ENCODE data around the gene IMP4.
"Not testable (repeated sequence)": the region's sequence is repeated elsewhere in the genome, so short reads cannot be mapped to it uniquely, and the experiment has no call there.

Gene IMP4

GRCh38 chr2:130327703-130328527 is 14.8 kb upstream of the IMP4 start:
- no peak for DNase-seq (ENCODE audit: low spot score in 2 of 2)
- peaks cover 18% of the 10 kb centered on the region for H3K27me3 ChIP-seq (ENCODE audit: low read depth)
- in situ Hi-C loops (cut with MboI; ENCODE audit: low sequenced_read_pairs) = no loop called here
- H3K4me1 ChIP-seq = no peaks in the 10 kb centered on the region; the same call in 1 of the 2 replicates
- no peak overlapping the region for H3K4me3 ChIP-seq
- no peaks in the 10 kb centered on the region for H3K36me3 ChIP-seq (replicated peaks)
- no peaks in the 10 kb centered on the region for H3K9me3 ChIP-seq

DNA sequence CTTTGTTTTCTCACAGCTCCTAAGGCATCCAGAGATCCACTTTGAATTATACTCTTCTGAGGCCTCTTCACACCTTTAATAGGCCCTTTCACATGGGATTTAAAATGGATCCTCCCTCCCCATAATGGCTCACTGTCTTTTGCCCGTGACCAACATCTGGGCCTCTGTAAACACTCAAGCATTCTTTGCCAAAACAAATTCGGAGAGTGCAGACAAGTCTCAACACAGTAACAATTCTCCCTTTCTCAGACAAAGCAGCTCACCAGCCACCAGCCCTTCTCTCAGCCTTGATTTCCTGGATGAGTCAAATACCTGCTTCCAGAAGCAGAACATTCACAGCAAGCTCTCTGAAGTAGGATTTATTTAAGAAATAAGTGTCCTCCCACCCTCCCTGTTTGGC is 14.0 kb upstream of the IMP4 start:
- no peak for DNase-seq (ENCODE audit: low spot score in 2 of 2)
- in situ Hi-C loops (cut with MboI; ENCODE audit: low sequenced_read_pairs) = no loop called here
- H3K27me3 ChIP-seq (ENCODE audit: low read depth) = peaks cover 15% of the 10 kb centered on the region

DNA sequence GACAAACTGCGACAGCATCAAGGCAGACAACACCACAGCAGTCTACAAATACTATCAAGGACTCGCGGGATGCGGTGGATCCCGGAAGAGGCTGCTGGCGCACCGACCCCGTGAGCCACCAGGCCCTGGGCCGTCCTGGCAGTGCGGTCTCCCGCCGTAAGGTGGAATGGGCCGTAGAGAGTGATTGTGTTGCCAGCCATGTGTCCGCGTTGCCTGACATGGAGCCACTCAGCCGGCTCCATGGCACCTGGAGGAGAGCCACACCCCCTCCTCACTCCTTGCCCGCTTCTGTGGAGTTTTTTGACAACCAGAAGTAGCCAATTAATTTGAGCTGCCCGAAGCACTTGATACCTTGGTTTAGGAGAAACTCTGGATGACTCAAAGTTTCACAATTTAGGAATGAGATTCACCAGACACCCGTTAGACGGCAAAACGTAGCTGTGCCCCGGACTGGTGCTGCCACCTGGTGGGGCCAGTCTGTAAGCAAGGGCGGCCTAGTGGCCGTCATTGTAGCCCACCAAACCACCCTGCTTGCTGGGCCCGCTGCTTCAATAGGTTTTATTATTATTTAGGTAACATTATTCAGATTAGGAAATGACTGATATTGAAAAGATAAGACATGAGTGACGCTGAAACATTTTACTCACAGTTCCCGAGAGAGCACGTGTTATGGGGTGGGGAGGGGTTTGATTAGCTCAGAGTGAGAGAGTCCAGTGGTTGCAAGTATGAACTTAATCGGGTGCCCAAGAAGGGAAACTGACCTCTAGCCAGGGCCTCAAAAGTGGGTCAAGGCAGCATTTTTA is 10.2 kb upstream of the IMP4 start:
- Histone ChIP-seq H3K4me3 (no peak overlapping the region), H3K27me3 (ENCODE audit: low read depth) (peaks cover 11% of the 10 kb centered on the region; the same call in 1 of the 2 replicates), H3K4me1 (no peaks in the 10 kb centered on the region; the same call in 1 of the 2 replicates), H3K9me3 (no peaks in the 10 kb centered on the region), H3K36me3 (replicated peaks) (no peaks in the 10 kb centered on the region)
- in situ Hi-C loops (cut with MboI; ENCODE audit: low sequenced_read_pairs) = loop anchor here (5.0 kb wide), 1 partner anchor 150 kb away; the partner anchor contains the start of genes MZT2B and SMPD4
- DNase-seq (ENCODE audit: low spot score in 2 of 2) = peak; percentile 57 to 83

More for the DNA sequence above, 14.0 kb upstream of the IMP4 start:
- Histone ChIP-seq H3K36me3 (replicated peaks) (no peaks in the 10 kb centered on the region), H3K4me3 (no peak overlapping the region), H3K9me3 (no peaks in the 10 kb centered on the region), H3K4me1 (no peaks in the 10 kb centered on the region; the same call in 1 of the 2 replicates)

DNA sequence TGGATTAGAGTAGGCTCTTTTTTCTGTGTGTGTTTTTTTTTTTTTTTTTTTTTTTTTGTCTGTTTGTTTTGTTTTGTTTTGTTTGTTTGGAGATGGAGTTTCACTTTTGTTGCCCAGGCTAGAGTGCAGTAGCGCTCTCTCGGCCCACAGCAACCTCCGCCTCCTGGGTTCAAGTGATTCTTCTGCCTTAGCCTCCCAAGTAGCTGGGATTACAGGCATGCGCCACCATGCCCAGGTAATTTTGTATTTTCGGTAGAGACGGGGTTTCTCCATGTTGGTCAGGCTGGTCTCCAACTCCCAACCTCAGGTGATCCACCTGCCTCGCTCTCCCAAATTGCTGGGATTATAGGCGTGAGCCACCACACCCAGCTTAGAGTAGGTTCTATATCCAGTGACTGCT is 9.4 kb upstream of the IMP4 start:
- not testable (repeated sequence) for H3K4me1 ChIP-seq; H3K9me3 ChIP-seq; H3K4me3 ChIP-seq; H3K36me3 ChIP-seq (replicated peaks); DNase-seq (ENCODE audit: low spot score in 2 of 2)
- in situ Hi-C loops (cut with MboI; ENCODE audit: low sequenced_read_pairs) = loop anchor here (5.0 kb wide), 1 partner anchor 151 kb away; the partner anchor contains the start of genes MZT2B and SMPD4
- peaks cover 11% of the 10 kb centered on the region; the same call in 1 of the 2 replicates for H3K27me3 ChIP-seq (ENCODE audit: low read depth)

GRCh38 chr2:130334026-130334425 is 8.7 kb upstream of the IMP4 start:
- no peak overlapping the region for H3K4me3 ChIP-seq
- H3K27me3 ChIP-seq (ENCODE audit: low read depth) = peaks cover 11% of the 10 kb centered on the region; the same call in 1 of the 2 replicates
- in situ Hi-C loops (cut with MboI; ENCODE audit: low sequenced_read_pairs) = loop anchor here (5.0 kb wide), 1 partner anchor 152 kb away; the partner anchor contains the start of genes MZT2B and SMPD4
- H3K36me3 ChIP-seq (replicated peaks) = peaks cover 8% of the 10 kb centered on the region; the same call in 1 of the 2 replicates
- DNase-seq (ENCODE audit: low spot score in 2 of 2) = no peak
- no peaks in the 10 kb centered on the region for H3K9me3 ChIP-seq
- H3K4me1 ChIP-seq = no peaks in the 10 kb centered on the region; the same call in 1 of the 2 replicates

- Histone ChIP-seq H3K36me3 (replicated peaks) (peaks cover 8% of the 10 kb centered on the region; the same call in 1 of the 2 replicates), H3K27me3 (ENCODE audit: low read depth) (peaks cover 4% of the 10 kb centered on the region; the same call in 1 of the 2 replicates), H3K4me1 (no peaks in the 10 kb centered on the region; the same call in 1 of the 2 replicates), H3K4me3 (no peak overlapping the region), H3K9me3 (no peaks in the 10 kb centered on the region)
- in situ Hi-C loops (cut with MboI; ENCODE audit: low sequenced_read_pairs) = no loop called here
- DNase-seq (ENCODE audit: low spot score in 2 of 2) = no peak
Observed at GRCh38 chr2:130335226-130335625, 7.5 kb upstream of the IMP4 start.

DNA sequence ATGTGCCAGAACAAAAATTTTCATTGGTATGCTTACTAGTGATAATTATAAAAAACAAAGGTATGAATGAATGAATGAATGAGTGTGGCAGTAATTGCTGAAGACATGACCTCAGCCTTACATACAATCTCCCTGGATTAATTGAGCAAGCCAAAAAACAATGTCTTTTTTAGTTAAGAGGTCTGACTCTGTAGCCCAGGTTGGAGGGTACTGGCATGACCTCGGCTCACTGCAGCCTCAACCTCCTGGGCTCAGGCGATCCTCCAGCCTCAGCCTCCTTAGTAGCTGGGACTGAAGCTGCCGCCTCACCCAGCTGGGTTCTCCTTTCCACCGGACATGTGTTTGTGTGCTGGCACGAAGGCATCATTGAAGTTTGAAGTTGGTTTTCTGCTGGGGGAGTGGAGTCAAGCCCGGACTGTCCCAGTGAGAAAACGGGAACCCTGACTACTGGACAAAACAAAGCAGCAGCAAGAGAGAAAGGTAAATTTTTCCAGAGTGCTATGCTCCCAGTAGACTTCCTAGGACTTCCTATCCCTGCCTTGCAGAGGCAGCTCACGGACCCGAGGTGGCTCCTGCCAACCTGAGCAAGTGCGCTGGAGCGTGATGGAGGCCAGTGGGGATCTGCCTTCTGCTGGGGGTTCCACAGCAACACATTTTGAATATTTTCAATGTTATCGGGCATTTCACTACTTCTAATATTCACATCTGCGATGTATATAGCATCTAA is 6.4 kb upstream of the IMP4 start:
- in situ Hi-C loops (cut with MboI; ENCODE audit: low sequenced_read_pairs) = no loop called here
- Histone ChIP-seq H3K27me3 (ENCODE audit: low read depth) (peaks cover under 1% of the 10 kb centered on the region; the same call in 1 of the 2 replicates), H3K4me1 (peaks cover 4% of the 10 kb centered on the region; the same call in 1 of the 2 replicates), H3K4me3 (no peak overlapping the region), H3K36me3 (replicated peaks) (peaks cover 8% of the 10 kb centered on the region; the same call in 1 of the 2 replicates), H3K9me3 (no peaks in the 10 kb centered on the region)
- no peak for DNase-seq (ENCODE audit: low spot score in 2 of 2)

GRCh38 chr2:130336877-130337734 is 5.6 kb upstream of the IMP4 start:
- DNase-seq (ENCODE audit: low spot score in 2 of 2) = no peak
- no peak overlapping the region for H3K4me3 ChIP-seq
- peaks cover 8% of the 10 kb centered on the region; the same call in 1 of the 2 replicates for H3K36me3 ChIP-seq (replicated peaks)
- H3K27me3 ChIP-seq (ENCODE audit: low read depth) = no peaks in the 10 kb centered on the region
- H3K9me3 ChIP-seq = no peaks in the 10 kb centered on the region
- peaks cover 5% of the 10 kb centered on the region; the same call in 1 of the 2 replicates for H3K4me1 ChIP-seq
- in situ Hi-C loops (cut with MboI; ENCODE audit: low sequenced_read_pairs) = no loop called here

DNA sequence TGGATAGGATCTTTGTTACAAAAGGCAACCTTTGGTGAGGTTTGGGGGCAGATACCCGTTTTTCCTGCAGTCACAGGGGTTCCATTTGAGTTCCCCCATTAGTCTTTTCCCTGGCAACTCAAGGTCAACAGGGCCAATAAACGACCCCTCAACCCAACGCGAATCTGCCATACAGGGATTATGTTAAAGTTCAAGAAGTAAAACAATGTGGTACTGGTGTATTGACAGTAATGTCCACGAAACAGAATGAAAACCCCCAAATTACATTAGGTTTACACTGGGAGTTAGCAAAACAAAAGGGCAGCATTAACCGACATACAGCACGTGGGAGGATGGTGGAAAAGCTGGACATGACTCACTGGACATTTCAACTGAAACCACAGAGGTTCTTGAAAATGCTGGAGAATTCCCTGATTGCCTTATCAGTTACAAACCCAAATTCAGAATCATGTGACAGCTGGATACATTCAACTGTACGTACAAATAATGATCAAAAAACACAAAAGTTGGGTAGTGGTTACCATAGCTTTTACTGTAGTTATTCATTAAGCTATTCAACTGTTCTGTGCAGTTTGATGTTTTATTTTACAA is 4.9 kb upstream of the IMP4 start:
- DNase-seq (ENCODE audit: low spot score in 2 of 2) = no peak
- H3K36me3 ChIP-seq (replicated peaks) = peaks cover 9% of the 10 kb centered on the region
- H3K4me1 ChIP-seq = peaks cover 5% of the 10 kb centered on the region; the same call in 1 of the 2 replicates
- H3K27me3 ChIP-seq (ENCODE audit: low read depth) = no peaks in the 10 kb centered on the region
- no peaks in the 10 kb centered on the region for H3K9me3 ChIP-seq
- in situ Hi-C loops (cut with MboI; ENCODE audit: low sequenced_read_pairs) = no loop called here
- no peak overlapping the region for H3K4me3 ChIP-seq

DNA sequence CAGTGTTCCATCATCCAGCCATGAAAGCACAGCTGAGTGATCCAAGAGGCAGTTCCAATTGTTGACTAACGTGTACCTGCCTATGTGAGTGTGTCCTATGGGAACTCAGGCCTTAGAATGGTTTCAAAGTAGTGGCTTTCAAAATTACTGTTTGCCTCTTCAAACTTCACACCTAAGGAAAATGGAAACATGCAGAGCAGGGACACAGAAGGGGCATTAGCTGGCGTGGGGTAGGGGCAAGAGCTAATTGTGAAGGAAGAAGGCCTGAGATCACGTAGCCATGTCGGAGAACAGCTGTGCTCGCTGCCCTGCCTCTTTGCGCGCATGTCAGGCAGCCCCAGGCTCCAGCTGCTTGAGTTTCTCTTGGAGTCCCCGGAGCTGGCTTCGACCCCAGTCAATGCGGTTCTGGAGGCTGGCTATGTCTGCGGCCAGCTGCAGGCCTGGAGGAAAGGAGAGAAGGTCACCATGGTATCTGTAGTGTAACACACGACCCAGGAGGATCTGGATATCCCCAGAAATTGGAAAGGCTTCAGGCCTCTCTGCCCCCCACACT is 3.8 kb upstream of the IMP4 start:
- Histone ChIP-seq H3K9me3 (no peaks in the 10 kb centered on the region), H3K27me3 (ENCODE audit: low read depth) (no peaks in the 10 kb centered on the region), H3K36me3 (replicated peaks) (peaks cover 12% of the 10 kb centered on the region), H3K4me1 (peaks cover 5% of the 10 kb centered on the region; the same call in 1 of the 2 replicates), H3K4me3 (no peak overlapping the region)
- DNase-seq (ENCODE audit: low spot score in 2 of 2) = no peak
- in situ Hi-C loops (cut with MboI; ENCODE audit: low sequenced_read_pairs) = no loop called here

DNA sequence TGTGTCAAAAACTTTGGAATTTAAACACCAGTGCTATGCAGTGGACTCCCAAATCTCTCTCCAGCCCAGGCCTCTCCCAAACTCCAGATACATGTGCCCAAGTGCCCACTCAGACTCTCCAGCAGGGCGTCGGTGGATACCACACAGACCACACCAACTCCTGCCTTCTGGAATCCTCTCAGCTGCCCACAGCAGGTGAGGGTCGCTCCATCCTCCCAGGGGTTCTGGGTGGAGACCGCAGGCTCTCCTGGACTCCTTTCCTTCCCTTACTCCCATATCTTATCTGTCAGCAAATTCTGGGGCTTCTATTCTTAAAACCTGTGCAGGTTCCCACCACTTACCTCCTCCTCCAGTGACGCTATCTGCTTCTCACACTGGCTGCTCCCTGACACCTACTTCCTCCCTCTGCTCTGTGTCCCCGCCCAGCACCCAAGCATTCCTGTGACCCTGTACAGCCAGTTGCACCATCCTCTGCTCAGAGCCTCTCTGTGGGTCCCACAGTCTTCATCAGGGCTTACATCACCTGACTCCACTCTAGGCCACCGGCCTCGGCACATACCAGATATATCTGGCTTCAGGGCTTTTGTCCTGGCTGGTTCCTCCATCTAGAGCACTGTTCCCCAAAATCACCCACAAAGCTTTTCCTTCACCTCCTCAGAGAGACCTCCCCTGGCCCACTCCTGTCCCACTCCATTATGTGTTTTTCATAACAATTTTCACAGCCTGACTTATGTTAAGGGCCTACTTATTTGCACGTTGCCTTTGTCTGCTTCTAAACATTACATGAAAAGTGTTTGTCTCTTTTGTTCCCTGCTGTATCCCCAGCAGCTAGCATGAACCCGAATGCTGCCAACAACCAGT is 2.6 kb upstream of the IMP4 start:
- peaks cover 5% of the 10 kb centered on the region; the same call in 1 of the 2 replicates for H3K4me1 ChIP-seq
- no peak overlapping the region for H3K4me3 ChIP-seq
- H3K9me3 ChIP-seq = no peaks in the 10 kb centered on the region
- DNase-seq (ENCODE audit: low spot score in 2 of 2) = no peak
- no peaks in the 10 kb centered on the region for H3K27me3 ChIP-seq (ENCODE audit: low read depth)
- in situ Hi-C loops (cut with MboI; ENCODE audit: low sequenced_read_pairs) = no loop called here
- H3K36me3 ChIP-seq (replicated peaks) = peaks cover 22% of the 10 kb centered on the region
